Activated B cell treated with CpG ODN at 0.5 μM for 24 hours (primary cell): ENCODE data around the gene GTF2A1. TPM values are rescaled to one million over a fixed set of nuclear protein-coding genes. Genes with fewer than 3 reads are reported as not detected.

Experiments used
- ATAC-seq: fragments of 200-7000 bp; cut with Tn5 transposase; one replicate; pipeline ENCODE4 v1.10.0; 2021; ENCODE audit warnings: low read depth, mild to moderate bottlenecking, moderate library complexity
- CTCF ChIA-PET: fragments of 350-600 bp; sonication (Branson Sonifier 250); formaldehyde crosslinking; loops from one replicate; lab custom pipeline; 2021; ENCODE audit warnings: antibody characterized with exemption; lab: Charles Lee
- POLR2A ChIA-PET: fragments of 350-600 bp; sonication (Branson Sonifier 250); formaldehyde crosslinking; loops from one replicate; lab custom pipeline; 2021; ENCODE audit warnings: antibody characterized with exemption; lab: Charles Lee
- DNase-seq: peaks from one replicate; pipeline ENCODE4 v3.0.0; 2022
- H3K27ac Mint-ChIP-seq: one replicate; pipeline ENCODE4 v1.8.0; 2020; ENCODE audit warnings: mixed read lengths
- H3K27me3 Mint-ChIP-seq: one replicate; pipeline ENCODE4 v1.8.0; 2021; ENCODE audit warnings: mixed read lengths
- H3K36me3 Mint-ChIP-seq: one replicate; pipeline ENCODE4 v1.8.0; 2021; ENCODE audit warnings: low read depth, mixed read lengths
- H3K4me1 Mint-ChIP-seq: one replicate; pipeline ENCODE4 v1.8.0; 2021; ENCODE audit warnings: mixed read lengths
- H3K4me3 Mint-ChIP-seq: one replicate; pipeline ENCODE4 v1.8.0; 2020; ENCODE audit warnings: mild to moderate bottlenecking, mixed read lengths
- H3K9me3 Mint-ChIP-seq: one replicate; pipeline ENCODE4 v1.8.0; 2020; ENCODE audit warnings: mixed read lengths
- intact Hi-C: fragments of 100-400 bp; cut with micrococcal nuclease; formaldehyde crosslinking; loops from one replicate; pipeline ENCODE4 v1.15.1; 2024
- total RNA-seq: library from RNA; stranded (reverse); gene quantifications from 2 replicates; pipeline ENCODE4 v1.2.3, GENCODE V29; 2022
- TF ChIP-seq, protein P1 (sequence below): fragments of 200-600 bp; IDR thresholded peaks from one replicate; pipeline ENCODE4 v1.8.0; 2022; ENCODE audit warnings: antibody characterized with exemption, mild to moderate bottlenecking

Gene GTF2A1
- total RNA-seq, 1 donor from 2014 or later = 38.5 TPM

DNA sequence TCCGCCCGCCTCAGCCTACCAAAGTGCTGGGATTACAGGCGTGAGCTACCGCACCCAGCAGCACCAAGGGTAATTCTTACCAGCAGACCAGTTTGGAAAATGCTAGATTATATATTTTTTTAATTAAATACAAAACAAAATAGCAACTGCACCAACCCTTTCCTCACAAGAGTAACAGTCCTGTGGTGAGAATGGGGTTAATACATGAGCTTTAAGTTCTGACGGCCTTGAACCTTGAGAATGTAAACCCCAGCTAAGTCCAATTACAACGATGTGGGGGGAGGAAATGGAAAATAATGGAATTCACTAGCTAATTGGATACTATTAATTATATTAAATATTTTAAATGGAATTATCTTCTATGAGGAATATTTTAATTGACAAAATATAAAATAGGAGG, 82.3 kb downstream of the GTF2A1 start:
- no peak overlapping the region for H3K4me3 Mint-ChIP-seq
- no peaks in the 10 kb centered on the region for H3K36me3 Mint-ChIP-seq
- H3K27me3 Mint-ChIP-seq = no peaks in the 10 kb centered on the region
- H3K27ac Mint-ChIP-seq = no peak overlapping the region
- intact Hi-C loops = no loop called here
- H3K9me3 Mint-ChIP-seq = no peaks in the 10 kb centered on the region
- TF ChIP-seq, protein P1, sequence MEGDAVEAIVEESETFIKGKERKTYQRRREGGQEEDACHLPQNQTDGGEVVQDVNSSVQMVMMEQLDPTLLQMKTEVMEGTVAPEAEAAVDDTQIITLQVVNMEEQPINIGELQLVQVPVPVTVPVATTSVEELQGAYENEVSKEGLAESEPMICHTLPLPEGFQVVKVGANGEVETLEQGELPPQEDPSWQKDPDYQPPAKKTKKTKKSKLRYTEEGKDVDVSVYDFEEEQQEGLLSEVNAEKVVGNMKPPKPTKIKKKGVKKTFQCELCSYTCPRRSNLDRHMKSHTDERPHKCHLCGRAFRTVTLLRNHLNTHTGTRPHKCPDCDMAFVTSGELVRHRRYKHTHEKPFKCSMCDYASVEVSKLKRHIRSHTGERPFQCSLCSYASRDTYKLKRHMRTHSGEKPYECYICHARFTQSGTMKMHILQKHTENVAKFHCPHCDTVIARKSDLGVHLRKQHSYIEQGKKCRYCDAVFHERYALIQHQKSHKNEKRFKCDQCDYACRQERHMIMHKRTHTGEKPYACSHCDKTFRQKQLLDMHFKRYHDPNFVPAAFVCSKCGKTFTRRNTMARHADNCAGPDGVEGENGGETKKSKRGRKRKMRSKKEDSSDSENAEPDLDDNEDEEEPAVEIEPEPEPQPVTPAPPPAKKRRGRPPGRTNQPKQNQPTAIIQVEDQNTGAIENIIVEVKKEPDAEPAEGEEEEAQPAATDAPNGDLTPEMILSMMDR = no peak
- DNase-seq (no peak), ATAC-seq (no peak)
- no peaks in the 10 kb centered on the region for H3K4me1 Mint-ChIP-seq
- CTCF ChIA-PET = no interaction called here
- POLR2A ChIA-PET = no interaction called here

DNA sequence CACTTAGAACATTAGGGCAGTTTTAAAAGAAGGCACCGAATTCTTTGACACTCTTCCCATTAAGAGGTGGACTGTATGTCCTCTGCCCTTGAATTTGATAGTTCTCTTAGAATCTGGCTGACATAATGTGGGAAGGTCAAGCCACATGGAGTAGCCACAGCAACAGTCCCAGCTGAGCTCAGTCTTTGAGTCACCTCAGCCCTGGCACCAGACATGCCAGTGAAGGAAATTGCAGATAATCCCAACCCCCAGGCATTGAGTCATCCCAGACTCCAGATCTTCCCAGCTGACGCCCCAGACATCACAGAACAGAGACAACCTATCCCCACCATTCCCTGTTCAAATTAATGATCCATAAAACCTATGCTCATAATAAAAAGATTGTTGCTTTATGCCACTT, 83.4 kb downstream of the GTF2A1 start:
- Mint-ChIP-seq H3K4me1 (no peaks in the 10 kb centered on the region), H3K36me3 (no peaks in the 10 kb centered on the region), H3K27ac (no peak overlapping the region), H3K27me3 (no peaks in the 10 kb centered on the region), H3K9me3 (no peaks in the 10 kb centered on the region), H3K4me3 (no peak overlapping the region)
- TF ChIP-seq, protein P1 = no peak
- intact Hi-C loops = no loop called here
- POLR2A ChIA-PET = no interaction called here
- CTCF ChIA-PET = no interaction called here
- ATAC-seq (no peak), DNase-seq (no peak)

DNA sequence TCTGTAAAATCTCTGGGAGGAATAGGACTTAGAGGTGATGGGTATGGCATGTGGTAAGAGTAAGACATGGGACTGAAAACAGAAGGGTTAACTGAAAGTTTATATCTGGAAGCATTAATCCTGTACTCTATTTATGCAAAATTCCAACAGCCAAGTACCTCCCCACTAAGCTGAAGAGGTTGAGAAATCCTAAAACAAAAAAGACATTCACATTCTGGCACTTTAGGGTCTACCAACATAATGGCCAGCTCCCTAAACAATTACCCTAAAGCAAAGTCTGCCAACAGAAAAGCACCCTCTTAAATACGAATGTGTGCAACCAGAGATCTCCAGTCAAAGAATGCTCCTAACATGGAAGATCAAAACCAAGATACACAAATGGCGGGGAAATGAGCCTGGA, 87.4 kb downstream of the GTF2A1 start:
- no peaks in the 10 kb centered on the region for H3K27me3 Mint-ChIP-seq
- intact Hi-C loops = no loop called here
- no peaks in the 10 kb centered on the region for H3K9me3 Mint-ChIP-seq
- DNase-seq = no peak
- no peak overlapping the region for H3K4me3 Mint-ChIP-seq
- ChIA-PET CTCF (no interaction called here), POLR2A (no interaction called here)
- no peaks in the 10 kb centered on the region for H3K36me3 Mint-ChIP-seq
- TF ChIP-seq, protein P1 = no peak
- ATAC-seq = no peak
- H3K4me1 Mint-ChIP-seq = no peaks in the 10 kb centered on the region
- H3K27ac Mint-ChIP-seq = no peak overlapping the region

DNA sequence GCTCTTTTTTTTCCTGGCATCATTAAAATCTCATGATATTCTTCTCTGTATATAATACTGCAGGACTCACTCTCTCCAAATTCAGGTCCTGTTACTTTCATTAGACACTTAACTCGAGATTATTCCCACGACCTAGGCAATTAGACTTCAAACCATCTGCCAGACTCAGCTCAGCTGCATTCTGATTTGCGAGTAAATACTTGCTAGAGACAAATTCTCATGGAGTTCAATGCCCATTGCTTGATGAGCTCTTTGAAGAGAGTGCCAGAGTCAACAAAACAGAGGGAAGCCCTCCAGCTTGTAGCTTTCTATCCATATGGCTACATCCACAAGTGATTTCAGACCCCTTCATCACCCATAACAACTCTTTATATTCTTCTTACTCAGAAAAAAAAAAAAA, 88.3 kb downstream of the GTF2A1 start:
- ChIA-PET POLR2A (no interaction called here), CTCF (no interaction called here)
- no peak for ATAC-seq
- Mint-ChIP-seq H3K4me1 (no peaks in the 10 kb centered on the region), H3K4me3 (no peak overlapping the region), H3K36me3 (no peaks in the 10 kb centered on the region), H3K9me3 (no peaks in the 10 kb centered on the region), H3K27ac (no peak overlapping the region), H3K27me3 (no peaks in the 10 kb centered on the region)
- intact Hi-C loops = no loop called here
- TF ChIP-seq, protein P1 = no peak
- DNase-seq = no peak

DNA sequence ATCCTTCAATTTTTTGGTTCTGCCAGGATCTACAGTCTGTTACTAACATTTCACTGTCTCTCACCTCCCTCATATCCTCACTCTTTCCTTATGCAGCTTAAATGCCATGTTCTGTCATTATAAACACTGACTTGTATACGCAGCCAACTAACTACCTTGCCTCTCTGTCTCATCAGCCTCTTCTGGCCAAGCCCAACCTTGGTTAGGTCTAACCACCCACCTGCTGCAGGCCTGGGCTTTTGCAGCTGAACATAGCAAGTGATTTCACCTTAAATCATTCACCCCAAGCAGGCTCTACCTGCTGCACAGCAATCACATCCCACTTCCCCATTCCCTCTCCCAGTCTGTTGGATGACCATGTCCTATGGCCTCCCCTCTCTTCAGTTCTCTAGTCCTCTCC, 91.5 kb downstream of the GTF2A1 start:
- H3K4me1 Mint-ChIP-seq = peaks cover 11% of the 10 kb centered on the region
- no peaks in the 10 kb centered on the region for H3K27me3 Mint-ChIP-seq
- no peaks in the 10 kb centered on the region for H3K36me3 Mint-ChIP-seq
- TF ChIP-seq, protein P1 = no peak
- H3K27ac Mint-ChIP-seq = no peak overlapping the region
- ATAC-seq (no peak), DNase-seq (no peak)
- no peaks in the 10 kb centered on the region for H3K9me3 Mint-ChIP-seq
- POLR2A ChIA-PET = no interaction called here
- intact Hi-C loops = no loop called here
- no peak overlapping the region for H3K4me3 Mint-ChIP-seq
- CTCF ChIA-PET = no interaction called here
